ENCODE measurements around the gene TMEM127.

DNA sequence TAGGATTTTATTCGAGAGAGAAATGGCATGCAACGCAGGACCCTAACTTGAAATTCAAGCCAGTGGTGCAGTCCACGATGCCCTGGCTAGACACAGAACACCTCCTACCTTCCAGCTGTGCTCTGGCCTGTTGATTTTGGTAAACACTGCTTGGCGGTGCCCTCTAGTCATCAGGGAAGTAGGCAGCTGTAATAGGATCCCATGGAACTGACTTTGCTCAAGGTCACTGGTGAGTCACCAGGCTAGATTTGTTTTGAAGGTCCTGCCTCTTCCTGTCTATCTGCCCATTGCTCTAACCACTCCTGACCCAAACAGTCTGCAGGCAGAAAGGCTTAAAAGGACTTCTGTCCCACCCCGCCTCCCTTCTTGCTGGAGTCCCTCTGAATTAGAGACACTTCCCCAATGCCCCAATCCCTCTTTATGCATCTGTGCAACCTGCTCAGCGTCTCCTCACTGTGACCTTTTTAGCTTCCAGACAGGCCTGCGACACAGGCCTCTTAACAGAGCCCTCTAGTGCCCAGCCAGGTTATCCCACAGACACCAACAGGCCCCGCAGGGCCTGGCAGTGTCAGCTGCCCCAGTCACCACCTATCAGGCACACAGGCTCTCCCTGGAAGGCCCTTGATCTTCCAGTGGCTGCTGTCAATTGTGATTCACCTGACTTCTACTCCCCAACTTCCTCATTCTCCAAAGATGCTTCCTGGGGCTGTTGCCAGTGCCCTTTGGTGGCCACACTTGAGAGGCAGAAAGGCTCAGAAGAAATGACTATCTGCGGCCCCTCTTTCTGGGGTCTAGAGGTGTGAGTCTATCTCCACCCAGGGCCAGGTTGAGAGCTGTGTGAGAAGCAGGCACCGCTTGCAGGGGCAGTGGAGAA, 5.2 kb downstream of the TMEM127 start:
- TF ChIP-seq, protein P1, sequence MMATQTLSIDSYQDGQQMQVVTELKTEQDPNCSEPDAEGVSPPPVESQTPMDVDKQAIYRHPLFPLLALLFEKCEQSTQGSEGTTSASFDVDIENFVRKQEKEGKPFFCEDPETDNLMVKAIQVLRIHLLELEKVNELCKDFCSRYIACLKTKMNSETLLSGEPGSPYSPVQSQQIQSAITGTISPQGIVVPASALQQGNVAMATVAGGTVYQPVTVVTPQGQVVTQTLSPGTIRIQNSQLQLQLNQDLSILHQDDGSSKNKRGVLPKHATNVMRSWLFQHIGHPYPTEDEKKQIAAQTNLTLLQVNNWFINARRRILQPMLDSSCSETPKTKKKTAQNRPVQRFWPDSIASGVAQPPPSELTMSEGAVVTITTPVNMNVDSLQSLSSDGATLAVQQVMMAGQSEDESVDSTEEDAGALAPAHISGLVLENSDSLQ (IDR thresholded peaks at IDR 0.05) = no peak
- TF ChIP-seq FOXM1 (IDR thresholded peaks at IDR 0.05; ENCODE audit: borderline replicate concordance) = no peak
